HL-60 (cell line): Measurements from ENCODE around the gene HSDL1.
A peak's percentile ranks its signal among the peaks of the same experiment; 100 is the strongest.

ENCODE experiments used
- DNase-seq, 2 experiments: peaks; one replicate each; pipeline ENCODE4 v3.0.0-alpha.2; 2010 to 2020; ENCODE audit warnings: low read depth in 1 of 2, low spot score in 1 of 2
- H3K27ac ChIP-seq: fragments of 250-450 bp; sonication (Bioruptor Pico); replicated peaks from 2 replicates; pipeline ENCODE4 v1.5.1; 2020; ENCODE audit warnings: mild to moderate bottlenecking, moderate library complexity
- H3K27me3 ChIP-seq: fragments of 250-450 bp; sonication (Bioruptor Pico); 2 replicates; pipeline ENCODE4 v1.5.1; 2021; ENCODE audit warnings: mild to moderate bottlenecking, moderate library complexity; ENCODE audit not compliant: insufficient read depth, poor library complexity, severe bottlenecking
- H3K4me3 ChIP-seq: replicated peaks from 2 replicates; pipeline ENCODE4 v1.5.1; 2011; ENCODE audit warnings: mild to moderate bottlenecking, control low read depth, low read length; ENCODE audit not compliant: insufficient read depth
- GABPA ChIP-seq: IDR thresholded peaks from 2 replicates; pipeline ENCODE4 v1.6.1; 2012; ENCODE audit warnings: low read depth
- POLR2AphosphoS5 ChIP-seq: IDR thresholded peaks from 2 replicates; pipeline ENCODE4 v1.6.1; 2012; ENCODE audit warnings: low read depth
- SPI1 ChIP-seq: IDR thresholded peaks from 2 replicates; pipeline ENCODE4 v1.6.1; 2012; ENCODE audit warnings: low read depth, mild to moderate bottlenecking, borderline replicate concordance
- long read RNA-seq: library from polyadenylated mRNA; unstranded; transcript quantifications from one replicate; pipeline ENCODE4 v2.0.0, GENCODE V29; 2020
- TF ChIP-seq, protein P1 (sequence below): IDR thresholded peaks from one replicate; pipeline ENCODE4 v1.5.1; 2011; ENCODE audit warnings: low read length, control low read depth, inconsistent platforms; ENCODE audit not compliant: insufficient read depth
- TF ChIP-seq, protein P2 (sequence below): IDR thresholded peaks from 2 replicates; pipeline ENCODE4 v1.6.1; 2012; ENCODE audit warnings: low read depth; ENCODE audit not compliant: insufficient replicate concordance

HSDL1 gene
- long read RNA-seq, transcript HSDL1-201 (6 exons, 3,519 nt): major isoform, 139 of 155 reads
- long read RNA-seq, partial matches to known transcripts: 2 of 155 reads
- long read RNA-seq, other reads (novel, unspliced or antisense): 13 of 155 reads

DNA sequence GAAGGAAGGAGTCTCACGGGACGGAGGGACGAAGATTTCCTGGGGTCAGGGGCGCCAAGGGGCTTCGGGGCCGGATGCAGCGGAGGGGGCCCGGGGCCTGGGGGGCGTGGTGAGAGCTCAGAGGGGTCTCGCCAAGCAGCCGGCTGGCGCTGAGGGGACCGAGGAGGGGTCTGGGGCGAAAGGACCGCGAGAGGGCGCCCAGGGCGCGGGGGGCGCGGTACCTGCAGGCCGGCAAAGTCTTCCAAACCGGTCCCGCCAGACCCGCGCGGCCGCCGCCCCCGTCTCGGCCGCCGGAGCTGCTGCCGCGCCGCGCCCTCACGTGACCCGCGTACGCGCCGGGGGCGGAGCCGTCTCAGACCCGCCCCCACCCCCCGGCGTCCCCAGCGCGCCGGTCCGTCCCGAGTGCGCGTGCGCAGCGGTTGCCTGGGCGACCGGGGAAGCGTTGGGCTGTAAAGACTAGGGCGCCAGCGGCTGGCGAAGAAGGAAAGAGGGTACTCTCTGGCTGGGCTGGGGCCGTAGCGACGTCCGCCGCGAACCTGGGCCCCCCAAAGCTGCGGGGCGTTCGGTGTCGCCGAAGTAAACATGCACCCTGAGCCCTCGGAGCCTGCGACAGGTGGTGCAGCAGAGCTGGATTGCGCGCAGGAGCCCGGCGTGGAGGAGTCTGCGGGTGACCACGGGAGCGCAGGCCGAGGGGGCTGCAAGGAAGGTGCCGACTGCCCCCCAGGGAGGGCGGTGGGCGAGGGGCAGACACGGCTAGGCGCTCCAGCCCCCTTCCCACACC lies at the start of gene HSDL1, which contains the start of gene DNAAF1:
Gene HSDL1, minus strand, starts transcription at position 319 of the 781 bp plus-strand sequence. CDS start 13,856 bp downstream, outside the sequence.
Gene DNAAF1, plus strand, starts transcription at position 450 of the 781 bp plus-strand sequence. Its CDS starts 133 bp downstream, at position 583.
- TF ChIP-seq, protein P1, sequence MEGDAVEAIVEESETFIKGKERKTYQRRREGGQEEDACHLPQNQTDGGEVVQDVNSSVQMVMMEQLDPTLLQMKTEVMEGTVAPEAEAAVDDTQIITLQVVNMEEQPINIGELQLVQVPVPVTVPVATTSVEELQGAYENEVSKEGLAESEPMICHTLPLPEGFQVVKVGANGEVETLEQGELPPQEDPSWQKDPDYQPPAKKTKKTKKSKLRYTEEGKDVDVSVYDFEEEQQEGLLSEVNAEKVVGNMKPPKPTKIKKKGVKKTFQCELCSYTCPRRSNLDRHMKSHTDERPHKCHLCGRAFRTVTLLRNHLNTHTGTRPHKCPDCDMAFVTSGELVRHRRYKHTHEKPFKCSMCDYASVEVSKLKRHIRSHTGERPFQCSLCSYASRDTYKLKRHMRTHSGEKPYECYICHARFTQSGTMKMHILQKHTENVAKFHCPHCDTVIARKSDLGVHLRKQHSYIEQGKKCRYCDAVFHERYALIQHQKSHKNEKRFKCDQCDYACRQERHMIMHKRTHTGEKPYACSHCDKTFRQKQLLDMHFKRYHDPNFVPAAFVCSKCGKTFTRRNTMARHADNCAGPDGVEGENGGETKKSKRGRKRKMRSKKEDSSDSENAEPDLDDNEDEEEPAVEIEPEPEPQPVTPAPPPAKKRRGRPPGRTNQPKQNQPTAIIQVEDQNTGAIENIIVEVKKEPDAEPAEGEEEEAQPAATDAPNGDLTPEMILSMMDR: no peak
- TF ChIP-seq, protein P2, sequence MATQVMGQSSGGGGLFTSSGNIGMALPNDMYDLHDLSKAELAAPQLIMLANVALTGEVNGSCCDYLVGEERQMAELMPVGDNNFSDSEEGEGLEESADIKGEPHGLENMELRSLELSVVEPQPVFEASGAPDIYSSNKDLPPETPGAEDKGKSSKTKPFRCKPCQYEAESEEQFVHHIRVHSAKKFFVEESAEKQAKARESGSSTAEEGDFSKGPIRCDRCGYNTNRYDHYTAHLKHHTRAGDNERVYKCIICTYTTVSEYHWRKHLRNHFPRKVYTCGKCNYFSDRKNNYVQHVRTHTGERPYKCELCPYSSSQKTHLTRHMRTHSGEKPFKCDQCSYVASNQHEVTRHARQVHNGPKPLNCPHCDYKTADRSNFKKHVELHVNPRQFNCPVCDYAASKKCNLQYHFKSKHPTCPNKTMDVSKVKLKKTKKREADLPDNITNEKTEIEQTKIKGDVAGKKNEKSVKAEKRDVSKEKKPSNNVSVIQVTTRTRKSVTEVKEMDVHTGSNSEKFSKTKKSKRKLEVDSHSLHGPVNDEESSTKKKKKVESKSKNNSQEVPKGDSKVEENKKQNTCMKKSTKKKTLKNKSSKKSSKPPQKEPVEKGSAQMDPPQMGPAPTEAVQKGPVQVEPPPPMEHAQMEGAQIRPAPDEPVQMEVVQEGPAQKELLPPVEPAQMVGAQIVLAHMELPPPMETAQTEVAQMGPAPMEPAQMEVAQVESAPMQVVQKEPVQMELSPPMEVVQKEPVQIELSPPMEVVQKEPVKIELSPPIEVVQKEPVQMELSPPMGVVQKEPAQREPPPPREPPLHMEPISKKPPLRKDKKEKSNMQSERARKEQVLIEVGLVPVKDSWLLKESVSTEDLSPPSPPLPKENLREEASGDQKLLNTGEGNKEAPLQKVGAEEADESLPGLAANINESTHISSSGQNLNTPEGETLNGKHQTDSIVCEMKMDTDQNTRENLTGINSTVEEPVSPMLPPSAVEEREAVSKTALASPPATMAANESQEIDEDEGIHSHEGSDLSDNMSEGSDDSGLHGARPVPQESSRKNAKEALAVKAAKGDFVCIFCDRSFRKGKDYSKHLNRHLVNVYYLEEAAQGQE: no peak
- TF ChIP-seq GABPA (no peak), SPI1 (no peak)
- DNase-seq: peak; percentile 71 to 83
- H3K27ac ChIP-seq: peak within 1 kb of the TSS; percentile 60

DNA sequence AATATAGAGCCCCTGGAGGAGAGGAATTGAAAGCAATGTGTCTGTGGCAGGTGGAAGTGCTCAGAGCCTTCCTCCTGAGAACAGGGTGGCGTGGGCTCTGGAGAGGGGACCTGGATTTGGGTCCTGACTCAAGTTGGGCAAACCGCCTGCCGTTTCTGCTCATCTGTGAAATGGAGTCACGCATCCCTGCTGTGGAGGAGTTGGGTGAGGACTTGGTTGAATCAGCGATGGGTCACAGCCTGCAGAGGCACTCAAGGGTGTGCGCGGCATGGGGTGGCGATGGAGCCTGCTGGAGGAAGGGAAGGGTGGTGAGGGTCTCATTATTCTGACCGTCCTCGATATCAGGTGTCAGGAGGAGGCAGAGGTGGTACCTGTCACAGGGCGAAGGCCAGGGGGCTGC lies 49.0 kb upstream of the HSDL1 start:
- H3K4me3 ChIP-seq: no peak overlapping the region
- no peak overlapping the region for H3K27ac ChIP-seq
- DNase-seq: no peak
- peaks cover 2% of the 10 kb centered on the region for H3K27me3 ChIP-seq
- TF ChIP-seq GABPA (no peak), POLR2AphosphoS5 (no peak), SPI1 (no peak)
- TF ChIP-seq, protein P2: no peak
- TF ChIP-seq, protein P1: no peak

More for the DNA sequence above, at the start of gene HSDL1, which contains the start of gene DNAAF1:
- no peaks in the 10 kb centered on the region for H3K27me3 ChIP-seq
- H3K4me3 ChIP-seq: peak within 1 kb of the TSS; percentile 96

DNA sequence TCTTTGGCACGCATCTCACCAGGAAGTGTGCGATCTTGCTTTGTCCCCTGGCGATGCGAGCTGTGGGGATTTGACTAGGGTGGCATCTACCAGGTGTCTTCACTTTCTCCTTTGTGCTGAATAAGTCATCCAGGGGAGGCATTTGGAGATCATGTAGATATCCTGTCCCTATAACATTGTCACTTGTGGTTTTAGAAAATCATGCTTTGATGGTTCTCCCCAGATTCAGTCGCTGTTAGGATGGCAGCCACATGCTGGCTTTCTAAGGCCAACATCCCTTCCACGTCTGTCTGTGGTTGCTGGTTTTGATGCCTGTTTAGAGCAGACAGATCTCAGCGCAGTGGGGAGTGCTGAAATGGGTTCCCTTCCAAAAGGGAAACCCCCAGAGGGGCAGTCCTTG lies 48.5 kb upstream of the HSDL1 start:
- Histone ChIP-seq H3K27ac (no peak overlapping the region), H3K27me3 (peaks cover 2% of the 10 kb centered on the region), H3K4me3 (no peak overlapping the region)
- no peak for DNase-seq
- no peak for TF ChIP-seq GABPA
- TF ChIP-seq, protein P2: no peak
- TF ChIP-seq, protein P1: no peak
- no peak for TF ChIP-seq SPI1
- TF ChIP-seq POLR2AphosphoS5: no peak
